GM21526 (cell line): ENCODE results near the gene PRLHR.

Experiments
- ATAC-seq: cut with Tn5 transposase; IDR thresholded peaks from one replicate; pipeline ENCODE4 v1.9.1; 2021; ENCODE audit warnings: moderate library complexity; ENCODE audit not compliant: unreplicated experiment, low FRiP score

PRLHR gene

GRCh38 chr10:118587881-118588651 is 7.4 kb downstream of the PRLHR start:
- no peak for ATAC-seq

- ATAC-seq, result no peak
Observed at GRCh38 chr10:118586911-118587310, 8.5 kb downstream of the PRLHR start.

- no peak for ATAC-seq
Observed at GRCh38 chr10:118585794-118586193, 9.7 kb downstream of the PRLHR start.

GRCh38 chr10:118585234-118585633 is 10.2 kb downstream of the PRLHR start:
- no peak for ATAC-seq

- ATAC-seq, result no peak
Observed at GRCh38 chr10:118584181-118584954, 11.1 kb downstream of the PRLHR start.

GRCh38 chr10:118583611-118584010 is 11.8 kb downstream of the PRLHR start:
- no peak for ATAC-seq

- ATAC-seq, result no peak
Observed at GRCh38 chr10:118582511-118582910, 12.9 kb downstream of the PRLHR start.

- no peak for ATAC-seq
Observed at GRCh38 chr10:118581340-118581739, 14.1 kb downstream of the PRLHR start.

- no peak for ATAC-seq
Observed at GRCh38 chr10:118580702-118581101, 14.7 kb downstream of the PRLHR start.

GRCh38 chr10:118573512-118573911 is 21.9 kb downstream of the PRLHR start:
- ATAC-seq, result no peak

- ATAC-seq, result no peak
Observed at GRCh38 chr10:118572256-118573041, 23.0 kb downstream of the PRLHR start.

- ATAC-seq, result no peak
Observed at GRCh38 chr10:118571123-118571522, 24.3 kb downstream of the PRLHR start.

- ATAC-seq, result no peak
Observed at GRCh38 chr10:118570591-118570990, 24.9 kb downstream of the PRLHR start.

- ATAC-seq, result no peak
Observed at GRCh38 chr10:118569882-118570252, 25.6 kb downstream of the PRLHR start.

GRCh38 chr10:118569241-118569881 is 26.1 kb downstream of the PRLHR start:
- no peak for ATAC-seq

GRCh38 chr10:118568327-118568848 is 27.1 kb downstream of the PRLHR start:
- ATAC-seq, result no peak

GRCh38 chr10:118567701-118568248 is 27.7 kb downstream of the PRLHR start:
- ATAC-seq, result no peak

- no peak for ATAC-seq
Observed at GRCh38 chr10:118566911-118567310, 28.5 kb downstream of the PRLHR start.

GRCh38 chr10:118565301-118566075 is 30.0 kb downstream of the PRLHR start:
- ATAC-seq, result no peak
